HG02840 (cell line): Measurements from ENCODE around the gene DES.

Experiments
- ATAC-seq: cut with Tn5 transposase; IDR thresholded peaks from one replicate; pipeline ENCODE4 v1.9.1; 2021; ENCODE audit warnings: mild to moderate bottlenecking, moderate library complexity, moderate number of reproducible peaks; ENCODE audit not compliant: unreplicated experiment, low FRiP score

Gene DES

DNA sequence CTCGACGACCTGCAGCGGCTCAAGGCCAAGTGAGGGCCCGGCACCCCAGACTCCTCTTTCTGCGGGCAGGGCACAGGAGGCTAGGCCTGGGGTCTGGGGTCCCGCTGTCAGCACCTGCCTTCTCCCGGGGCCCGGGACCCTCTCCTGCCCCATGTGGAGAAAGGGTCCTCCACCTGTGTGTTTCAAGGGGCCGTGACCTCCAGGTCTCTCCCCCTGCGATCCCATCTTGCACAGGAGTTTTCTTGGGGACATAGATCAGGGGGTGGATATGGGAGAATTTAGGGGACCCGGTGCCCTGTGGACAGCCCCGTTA, 791 bp downstream of the DES start:
- ATAC-seq = no peak

DNA sequence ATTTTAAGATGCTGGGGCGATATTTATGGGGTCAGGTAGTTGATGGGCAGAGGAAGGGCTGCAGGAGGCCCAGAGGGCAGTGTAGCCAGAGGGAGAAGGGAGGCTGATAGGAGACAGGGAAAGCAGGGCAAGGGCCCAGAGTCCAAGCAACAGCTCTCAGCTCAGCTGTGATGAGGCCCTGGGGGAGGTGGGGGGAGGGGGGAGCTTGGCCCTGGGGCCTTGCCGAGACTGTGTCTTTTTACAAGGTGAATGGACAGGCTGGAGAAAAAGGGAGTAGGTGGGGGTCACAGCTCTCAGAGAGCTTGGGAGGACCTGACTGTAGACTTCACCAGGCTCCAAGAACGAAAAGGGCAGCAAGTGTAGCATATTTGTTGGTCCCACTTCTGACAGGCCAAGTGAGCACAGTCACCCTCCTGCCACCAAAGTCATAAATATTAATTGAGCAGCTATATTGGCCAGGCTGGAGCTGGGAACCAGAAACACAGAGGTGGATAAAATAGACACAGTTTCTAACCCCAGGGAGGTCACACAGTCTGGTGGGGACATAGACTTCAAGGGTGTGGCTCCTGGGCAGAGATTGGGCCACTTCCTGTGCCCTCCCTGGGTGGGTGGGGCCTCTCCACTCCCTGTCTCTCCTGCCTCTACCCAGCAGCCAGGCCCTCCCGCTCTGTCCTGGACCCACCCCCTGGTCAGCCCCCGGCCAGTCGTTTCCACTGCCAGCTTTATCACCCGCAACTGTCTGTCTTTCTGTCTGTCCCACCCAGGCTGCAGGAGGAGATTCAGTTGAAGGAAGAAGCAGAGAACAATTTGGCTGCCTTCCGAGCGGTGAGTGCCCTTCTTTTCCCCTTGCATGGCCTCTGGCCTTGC, 1.4 kb downstream of the DES start:
- ATAC-seq = no peak

DNA sequence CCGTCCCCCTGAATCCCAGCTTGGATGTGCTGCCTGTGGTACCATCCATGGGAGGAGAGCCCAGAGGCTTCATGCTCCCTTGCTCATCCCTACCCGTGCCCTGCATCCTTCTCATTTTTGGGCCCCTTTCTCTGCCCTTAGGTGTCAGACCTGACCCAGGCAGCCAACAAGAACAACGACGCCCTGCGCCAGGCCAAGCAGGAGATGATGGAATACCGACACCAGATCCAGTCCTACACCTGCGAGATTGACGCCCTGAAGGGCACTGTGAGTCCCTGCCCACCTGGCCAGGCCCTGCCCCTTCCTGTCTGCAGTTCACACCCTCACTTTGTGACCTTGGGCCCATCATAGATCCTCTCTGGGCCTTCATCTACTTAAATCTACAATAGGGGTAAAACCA, 2.5 kb downstream of the DES start:
- ATAC-seq = no peak

DNA sequence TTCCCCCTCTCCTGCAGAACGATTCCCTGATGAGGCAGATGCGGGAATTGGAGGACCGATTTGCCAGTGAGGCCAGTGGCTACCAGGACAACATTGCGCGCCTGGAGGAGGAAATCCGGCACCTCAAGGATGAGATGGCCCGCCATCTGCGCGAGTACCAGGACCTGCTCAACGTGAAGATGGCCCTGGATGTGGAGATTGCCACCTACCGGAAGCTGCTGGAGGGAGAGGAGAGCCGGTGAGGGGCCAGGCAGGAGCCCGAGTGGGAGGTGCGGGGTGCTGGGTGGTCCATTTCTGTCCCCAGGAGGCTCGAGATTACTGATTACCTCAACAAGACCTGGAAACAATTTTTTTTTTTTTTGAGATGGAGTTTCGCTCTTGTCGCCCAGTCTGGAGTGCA, 3.1 kb downstream of the DES start:
- ATAC-seq = no peak

DNA sequence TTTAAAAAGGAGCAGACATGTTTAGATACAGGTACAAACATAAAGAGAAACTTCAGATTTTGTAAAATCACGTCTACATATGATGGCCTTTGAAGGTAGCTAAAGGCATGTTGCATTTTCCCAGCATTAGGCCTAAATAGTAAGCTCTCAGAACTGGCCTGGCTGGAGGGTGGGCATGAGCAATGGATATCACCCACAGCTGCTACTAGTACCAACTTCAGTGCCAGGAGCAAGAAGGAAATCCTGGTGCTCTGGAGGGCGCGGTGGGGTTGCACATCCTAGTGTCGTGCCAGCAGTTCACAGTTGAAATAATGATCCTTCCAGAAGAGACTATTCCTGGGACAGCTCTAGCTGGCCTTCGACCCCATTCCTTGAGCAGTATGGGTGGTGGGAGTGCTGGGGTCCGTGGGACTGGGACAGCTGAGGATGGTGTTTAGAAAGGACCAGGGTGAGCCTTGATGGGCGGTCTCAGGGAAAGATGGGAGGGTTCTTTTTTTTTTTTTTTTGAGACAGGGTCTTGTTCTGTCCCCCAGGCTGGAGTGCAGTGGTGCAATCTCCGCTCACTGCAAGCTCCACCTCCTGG, 4.9 kb downstream of the DES start:
- no peak for ATAC-seq

DNA sequence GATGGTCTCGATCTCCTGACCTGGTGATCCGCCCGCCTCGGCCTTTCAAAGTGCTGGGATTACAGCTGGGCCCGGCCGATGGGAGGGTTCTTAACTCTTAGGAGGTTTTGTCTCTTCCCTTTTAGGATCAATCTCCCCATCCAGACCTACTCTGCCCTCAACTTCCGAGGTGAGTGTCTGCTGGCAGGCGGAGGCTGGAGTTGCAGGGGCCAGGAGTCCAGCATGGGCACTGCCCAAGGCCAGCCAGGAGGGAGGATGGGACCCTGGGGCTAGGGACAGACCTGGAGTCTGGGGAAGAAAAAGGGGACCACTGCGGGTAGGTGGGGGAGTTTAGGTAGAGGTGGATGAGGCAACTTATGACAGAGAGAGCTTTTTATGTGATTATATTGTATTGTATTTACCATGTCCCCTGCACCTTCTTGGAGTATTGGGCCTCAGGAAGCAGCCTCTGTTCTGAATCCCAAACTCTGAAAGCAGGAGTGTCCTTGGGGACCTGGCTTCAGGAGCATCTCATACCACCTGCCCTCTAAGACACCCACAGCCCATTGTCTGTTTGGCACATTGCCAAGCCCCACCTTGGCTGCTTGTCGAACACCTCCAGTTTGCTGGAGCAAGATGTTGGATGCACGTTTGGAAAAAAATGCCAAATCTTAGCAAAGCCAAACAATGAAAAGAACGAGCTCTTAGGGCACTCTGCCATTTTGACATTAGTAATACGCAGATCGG, 5.6 kb downstream of the DES start:
- ATAC-seq = no peak

DNA sequence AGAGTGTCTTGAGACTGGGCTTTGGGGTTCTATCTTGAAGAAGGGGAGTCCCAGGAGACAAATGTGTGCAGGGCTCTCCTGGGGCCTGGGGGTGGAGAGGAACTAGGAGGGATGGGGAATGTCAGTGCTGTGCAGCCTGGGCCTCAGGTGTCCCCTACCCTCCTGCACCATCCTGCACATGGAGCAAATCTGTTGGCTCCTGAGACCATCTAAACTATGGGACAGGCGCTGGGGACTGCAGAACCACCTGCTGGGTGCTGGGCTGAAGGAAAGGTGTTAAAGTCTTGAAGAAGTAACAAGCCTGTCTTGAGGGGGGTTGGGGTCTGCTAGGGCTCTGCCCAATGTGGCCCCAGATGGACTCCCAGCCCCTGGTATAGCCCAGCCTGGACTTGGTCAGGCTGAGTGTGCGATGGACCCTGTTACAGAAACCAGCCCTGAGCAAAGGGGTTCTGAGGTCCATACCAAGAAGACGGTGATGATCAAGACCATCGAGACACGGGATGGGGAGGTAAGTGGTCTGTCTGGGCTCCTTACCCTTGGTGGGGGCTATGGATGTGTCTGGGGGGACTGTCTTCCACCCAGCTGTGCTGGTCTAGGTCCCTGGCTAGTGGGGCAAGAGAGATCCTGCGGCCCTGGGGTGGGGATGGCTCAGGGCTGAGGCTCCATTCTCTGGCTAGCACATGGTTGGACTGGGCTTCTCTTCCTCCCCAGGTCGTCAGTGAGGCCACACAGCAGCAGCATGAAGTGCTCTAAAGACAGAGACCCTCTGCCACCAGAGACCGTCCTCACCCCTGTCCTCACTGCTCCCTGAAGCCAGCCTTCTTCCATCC, 7.3 kb downstream of the DES start:
- ATAC-seq = no peak

DNA sequence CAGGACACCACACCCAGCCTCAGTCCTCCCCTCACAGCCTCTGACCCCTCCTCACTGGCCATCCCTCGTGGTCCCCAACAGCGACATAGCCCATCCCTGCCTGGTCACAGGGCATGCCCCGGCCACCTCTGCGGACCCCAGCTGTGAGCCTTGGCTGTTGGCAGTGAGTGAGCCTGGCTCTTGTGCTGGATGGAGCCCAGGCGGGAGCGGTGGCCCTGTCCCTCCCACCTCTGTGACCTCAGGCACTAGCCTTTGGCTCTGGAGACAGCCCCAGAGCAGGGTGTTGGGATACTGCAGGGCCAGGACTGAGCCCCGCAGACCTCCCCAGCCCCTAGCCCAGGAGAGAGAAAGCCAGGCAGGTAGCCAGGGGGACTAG, 7.9 kb downstream of the DES start:
- no peak for ATAC-seq

DNA sequence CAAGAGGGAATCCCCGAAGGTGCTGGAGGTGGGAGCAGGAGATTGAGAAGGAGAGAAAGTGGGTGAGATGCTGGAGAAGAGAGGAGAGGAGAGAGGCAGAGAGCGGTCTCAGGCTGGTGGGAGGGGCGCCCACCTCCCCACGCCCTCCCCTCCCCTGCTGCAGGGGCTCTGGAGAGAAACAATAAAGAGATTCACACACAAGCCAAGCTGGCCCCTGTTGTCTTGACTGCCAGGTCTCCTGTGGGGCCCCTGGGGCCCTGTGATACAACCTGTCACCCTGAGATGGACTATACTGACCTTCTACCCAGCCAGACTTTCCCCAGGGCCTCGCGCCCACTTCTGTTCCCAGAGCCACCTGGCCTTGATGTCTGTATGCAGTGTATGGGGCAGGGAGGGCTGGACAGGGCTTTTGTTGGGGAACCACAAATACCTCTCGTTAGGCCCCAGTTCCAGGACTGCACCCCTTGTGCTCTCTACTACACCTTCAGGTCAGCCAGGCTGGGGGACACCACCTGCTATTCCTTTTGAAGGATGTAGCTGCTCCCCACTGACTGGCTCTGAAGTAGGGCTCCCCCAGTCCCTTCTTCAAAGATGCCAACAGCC, 8.5 kb downstream of the DES start:
- ATAC-seq = no peak

DNA sequence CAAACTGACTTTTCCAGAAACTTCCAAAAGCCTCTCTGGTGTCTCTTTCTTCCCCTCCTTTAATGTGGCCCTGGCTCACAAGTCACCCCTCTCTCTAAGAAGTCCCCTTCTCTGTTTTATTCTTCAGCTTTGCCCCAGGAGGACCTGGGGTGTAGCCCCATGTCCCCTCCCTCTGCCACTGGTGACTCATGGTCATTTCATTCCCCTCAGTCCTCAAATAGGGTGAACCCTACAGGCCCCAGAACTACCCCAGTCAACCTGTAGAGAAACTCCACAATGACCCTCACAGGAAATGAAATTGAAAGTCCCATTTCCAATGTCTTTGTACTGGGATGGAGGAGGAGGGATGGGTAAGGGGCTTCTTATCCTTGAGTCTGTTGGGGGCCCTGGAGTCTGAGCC, 10.3 kb downstream of the DES start:
- ATAC-seq = no peak

DNA sequence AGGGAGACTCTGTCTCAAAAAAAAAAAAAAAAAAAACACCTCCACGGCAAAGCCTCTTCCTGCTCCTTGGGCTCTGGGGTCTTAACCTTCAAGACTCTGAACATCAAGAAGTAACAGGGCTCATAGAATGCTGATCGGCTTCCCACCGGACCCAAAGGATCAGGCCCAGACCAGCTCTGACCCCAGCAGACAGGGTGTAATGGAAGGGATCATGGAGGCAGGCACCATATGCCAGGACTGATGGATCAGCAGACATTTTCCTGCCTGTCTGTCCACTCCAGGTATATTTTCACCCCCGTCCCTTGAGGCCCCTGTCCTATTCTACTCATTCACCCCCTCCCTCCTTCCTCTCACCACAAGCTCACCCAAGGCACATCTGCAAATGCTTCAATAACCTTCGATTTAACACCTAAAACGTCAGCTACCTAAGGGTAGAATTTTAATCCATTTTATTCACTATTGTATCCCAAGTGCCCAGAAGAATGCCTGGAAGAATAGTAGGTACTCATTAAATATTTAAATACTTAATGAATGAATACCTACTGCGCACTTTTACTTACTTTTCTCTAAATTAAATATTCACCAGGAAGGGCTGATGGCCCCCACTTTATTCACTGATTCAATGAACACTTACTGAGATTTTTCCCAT, 11.9 kb downstream of the DES start:
- ATAC-seq = no peak

DNA sequence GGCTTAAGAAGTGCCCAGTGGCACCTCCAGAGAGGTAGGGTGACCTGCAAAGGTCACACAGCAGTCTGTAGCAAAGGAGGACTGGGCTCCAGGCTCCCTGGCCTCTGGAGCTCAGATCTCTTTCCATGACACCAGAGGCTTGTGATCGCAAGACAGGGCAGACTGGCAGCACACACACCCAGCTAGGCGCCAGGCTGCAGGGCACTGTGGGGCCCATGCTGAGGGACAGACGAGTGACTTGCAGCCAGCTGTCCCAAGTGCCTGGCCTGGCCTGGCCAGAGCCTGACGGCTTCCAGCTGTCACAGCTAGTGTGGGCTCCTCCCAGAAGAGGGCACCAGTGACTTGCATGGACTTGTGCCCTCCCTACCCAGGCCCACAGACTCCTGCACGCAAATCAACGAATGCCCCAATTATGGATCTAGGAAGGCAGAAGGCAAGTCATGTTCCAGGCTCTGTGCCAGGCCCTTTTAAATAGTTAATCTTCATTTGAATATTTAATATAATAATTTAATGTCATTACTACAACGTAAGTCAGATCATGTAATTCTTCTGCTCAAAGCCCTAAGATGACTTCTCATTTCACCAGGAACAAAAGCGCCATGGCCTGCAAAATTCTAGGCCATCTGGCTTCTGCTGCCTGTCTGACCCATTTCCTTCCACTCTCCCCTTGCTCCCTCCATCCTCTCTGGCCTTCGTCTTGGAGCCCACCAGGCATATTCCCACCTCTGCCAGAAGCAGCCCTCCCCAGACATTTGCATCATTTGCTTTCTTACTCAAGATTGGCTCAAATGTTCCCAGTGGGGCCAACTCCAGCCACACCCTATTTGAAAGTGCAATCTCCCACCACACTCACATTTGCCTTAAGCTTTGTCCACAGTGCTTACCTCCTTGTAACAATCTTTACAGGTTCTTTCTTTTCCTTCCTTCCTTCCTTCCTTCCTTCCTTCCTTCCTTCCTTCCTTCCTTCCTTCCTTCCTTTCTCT, 12.7 kb downstream of the DES start:
- no peak for ATAC-seq

DNA sequence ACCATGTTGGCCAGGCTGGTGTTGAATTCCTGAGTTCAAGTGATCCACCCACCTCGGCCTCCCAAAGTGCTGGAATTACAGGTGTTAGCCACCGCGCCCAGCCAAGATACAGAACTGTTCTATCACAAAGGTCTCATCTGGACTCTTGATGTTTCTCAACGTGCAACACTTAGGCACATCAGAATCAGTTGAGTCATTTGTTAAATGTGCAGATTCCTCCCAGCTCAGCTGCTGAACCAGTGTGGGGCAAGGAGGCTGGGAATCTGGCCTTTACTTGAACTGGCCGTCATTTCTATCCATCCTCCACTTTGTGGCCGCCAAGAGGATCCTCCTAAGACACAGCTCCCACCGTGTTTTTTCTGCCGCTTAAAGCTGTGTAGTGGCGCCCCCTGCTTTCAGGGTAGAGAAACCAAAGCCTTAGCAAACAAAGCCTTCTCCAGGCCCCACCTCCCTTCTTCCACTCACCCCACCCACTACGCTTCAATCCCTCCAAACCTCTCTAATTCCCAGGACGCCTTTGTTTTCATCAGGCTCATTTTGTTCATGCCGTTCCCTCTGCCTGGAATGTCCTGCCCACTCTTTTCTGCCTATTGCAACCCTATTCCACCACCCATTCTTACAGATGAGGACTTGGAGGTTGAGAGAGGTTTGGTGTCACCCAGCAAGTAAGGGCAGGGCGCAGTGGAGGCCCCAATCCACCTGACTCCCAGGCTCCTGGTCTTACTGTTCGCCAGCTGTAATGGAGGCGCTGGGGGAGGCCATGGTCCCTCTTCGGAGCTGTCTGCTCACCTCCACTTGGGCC, 15.7 kb downstream of the DES start:
- ATAC-seq = no peak

DNA sequence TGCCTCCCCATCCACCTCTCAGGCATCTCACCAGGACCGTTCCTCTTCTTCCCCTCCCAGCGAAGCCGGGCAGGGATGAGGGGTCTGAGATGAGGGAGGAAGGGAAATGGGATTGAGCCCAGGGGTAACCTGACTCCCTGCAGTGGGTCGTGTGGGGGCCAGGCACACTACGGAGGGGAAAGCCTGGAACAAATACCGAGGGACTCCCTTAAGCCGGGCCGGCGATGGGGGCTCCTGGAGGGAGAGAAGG, 16.2 kb downstream of the DES start:
- ATAC-seq = no peak

DNA sequence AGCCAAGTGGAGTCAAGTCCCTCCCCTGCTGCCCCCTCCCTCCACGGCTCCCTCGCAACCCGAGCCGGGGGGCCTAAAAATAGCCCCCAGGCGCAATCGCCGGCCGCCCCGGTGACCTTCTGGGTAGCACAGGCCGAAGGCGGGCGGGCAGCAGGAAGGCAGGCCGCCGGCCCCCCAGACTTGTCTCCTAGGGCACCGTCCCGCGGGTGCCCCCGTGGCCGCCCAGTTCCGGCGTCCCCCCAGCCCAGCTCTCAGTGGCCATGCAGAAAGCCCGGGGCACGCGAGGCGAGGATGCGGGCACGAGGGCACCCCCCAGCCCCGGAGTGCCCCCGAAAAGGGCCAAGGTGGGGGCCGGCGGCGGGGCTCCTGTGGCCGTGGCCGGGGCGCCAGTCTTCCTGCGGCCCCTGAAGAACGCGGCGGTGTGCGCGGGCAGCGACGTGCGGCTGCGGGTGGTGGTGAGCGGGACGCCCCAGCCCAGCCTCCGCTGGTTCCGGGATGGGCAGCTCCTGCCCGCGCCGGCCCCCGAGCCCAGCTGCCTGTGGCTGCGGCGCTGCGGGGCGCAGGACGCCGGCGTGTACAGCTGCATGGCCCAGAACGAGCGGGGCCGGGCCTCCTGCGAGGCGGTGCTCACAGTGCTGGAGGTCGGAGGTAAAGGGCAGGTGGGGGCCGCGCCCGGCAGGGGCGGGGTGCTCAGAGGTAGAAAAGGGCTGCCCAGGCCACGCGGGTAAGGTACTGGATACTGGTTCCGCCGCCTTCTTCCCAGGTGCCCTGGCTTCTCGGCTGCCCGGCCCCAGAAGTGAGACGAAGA, 16.7 kb downstream of the DES start, which contains the start of gene SPEG:
TSS of gene SPEG (plus strand) at position 126 of the 808 bp plus-strand sequence. CDS start at position 261, 135 bp downstream.
- no peak for ATAC-seq

DNA sequence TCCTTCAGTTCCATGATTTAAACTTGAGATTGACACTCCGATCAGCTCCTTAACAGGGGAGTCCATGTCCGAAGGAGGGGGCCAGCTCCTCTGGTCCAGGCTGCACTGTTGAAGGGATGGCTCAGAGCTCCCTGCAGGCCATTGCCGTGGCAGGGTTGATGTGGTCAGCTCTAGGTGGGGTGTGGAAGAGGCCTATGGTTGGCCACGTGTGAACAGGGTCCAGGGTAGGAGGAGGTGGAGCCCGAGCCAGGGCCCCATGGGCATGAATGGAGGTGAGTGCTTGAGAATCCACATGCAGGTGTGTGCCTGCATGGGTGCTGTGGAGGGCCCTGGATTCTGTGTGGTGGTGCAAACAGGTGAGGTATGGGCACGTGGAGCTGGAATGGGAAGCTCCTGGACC, 17.5 kb downstream of the DES start:
- ATAC-seq = no peak

DNA sequence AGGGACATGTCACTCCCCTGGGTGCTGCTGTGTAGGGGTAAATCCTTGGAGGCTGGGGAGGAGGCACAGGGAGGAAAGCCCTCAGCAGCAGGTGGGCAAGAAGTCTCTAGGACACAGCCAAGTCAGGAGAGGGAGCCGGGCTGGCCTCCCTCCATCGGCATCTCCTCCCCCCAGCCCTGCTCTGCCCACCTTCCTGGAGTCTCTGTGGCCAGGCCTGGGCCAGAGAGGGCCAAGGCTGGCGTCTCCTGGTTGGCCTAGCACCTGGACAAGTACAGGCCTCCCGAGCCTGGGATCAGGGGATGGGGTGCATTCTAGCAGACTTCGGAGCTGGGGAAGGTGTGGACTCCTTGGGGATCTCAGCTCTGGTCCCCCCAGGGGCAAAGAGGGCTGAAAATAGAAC, 18.3 kb downstream of the DES start:
- ATAC-seq = no peak
